Choroid plexus epithelial cell (primary cell): ENCODE results near the gene DCUN1D5.

Source experiments
- DNase-seq: peaks from one replicate; pipeline ENCODE4 v3.0.0-alpha.2; 2010; ENCODE audit warnings: low read depth
- H3K4me3 ChIP-seq: 2 replicates; pipeline ENCODE4 v1.5.1; 2011; ENCODE audit warnings: low read depth, mild to moderate bottlenecking, control low read depth, low read length, moderate library complexity
- CTCF ChIP-seq: conservative IDR thresholded peaks from 2 replicates; pipeline ENCODE4 v1.5.1; 2011; ENCODE audit warnings: low read depth, mild to moderate bottlenecking, control low read depth, inconsistent platforms, low read length, moderate library complexity

The DCUN1D5 gene

GRCh38 chr11:103078710-103079109 is 13.2 kb downstream of the DCUN1D5 start:
- H3K4me3 ChIP-seq, result no peak overlapping the region
- DNase-seq, result no peak
- TF ChIP-seq CTCF, result no peak

- H3K4me3 ChIP-seq, result no peak overlapping the region
- TF ChIP-seq CTCF, result no peak
- DNase-seq, result no peak
Observed at GRCh38 chr11:103077554-103077953, 14.4 kb downstream of the DCUN1D5 start.

GRCh38 chr11:103076361-103076760 is 15.6 kb downstream of the DCUN1D5 start:
- H3K4me3 ChIP-seq, result no peak overlapping the region
- TF ChIP-seq CTCF, result no peak
- DNase-seq, result no peak

GRCh38 chr11:103071008-103071407 is 21.0 kb downstream of the DCUN1D5 start:
- DNase-seq, result no peak
- no peak for TF ChIP-seq CTCF
- no peak overlapping the region for H3K4me3 ChIP-seq

GRCh38 chr11:103070142-103070541 is 21.8 kb downstream of the DCUN1D5 start:
- no peak for DNase-seq
- no peak overlapping the region for H3K4me3 ChIP-seq
- TF ChIP-seq CTCF, result no peak

GRCh38 chr11:103069367-103069766 is 22.6 kb downstream of the DCUN1D5 start:
- no peak for TF ChIP-seq CTCF
- no peak overlapping the region for H3K4me3 ChIP-seq
- DNase-seq, result no peak

GRCh38 chr11:103067118-103067517 is 24.8 kb downstream of the DCUN1D5 start:
- peak; percentile 17 for DNase-seq
- no peak overlapping the region for H3K4me3 ChIP-seq
- no peak for TF ChIP-seq CTCF
